Mesenchymal stem cell (in vitro differentiated cells and primary cell): Measurements from ENCODE around the gene DACT2.
"Not testable (repeated sequence)": the region's sequence is repeated elsewhere in the genome, so short reads cannot be mapped to it uniquely, and the experiment has no call there.

Experiments used
- DNase-seq: peaks from one replicate; pipeline ENCODE4 v3.0.0-alpha.2; 2013
- H2AFZ ChIP-seq: one replicate; pipeline ENCODE4 v1.6.1; 2013; ENCODE audit warnings: low read depth, mild to moderate bottlenecking, control low read depth, inconsistent platforms, low read length, moderate library complexity
- H2AK5ac ChIP-seq: 2 replicates; pipeline ENCODE4 v1.6.1; 2013; ENCODE audit warnings: low read length, moderate library complexity, mild to moderate bottlenecking, inconsistent platforms; ENCODE audit not compliant: severe bottlenecking
- H2BK120ac ChIP-seq: one replicate; pipeline ENCODE4 v1.6.1; 2013; ENCODE audit warnings: low read depth, mild to moderate bottlenecking, inconsistent platforms, low read length, moderate library complexity
- H2BK12ac ChIP-seq, 2 experiments: one replicate each; pipeline ENCODE4 v1.6.1; 2013; ENCODE audit warnings: inconsistent platforms in 2 of 2, low read length in 2 of 2, mild to moderate bottlenecking in 2 of 2, moderate library complexity in 2 of 2, control low read depth in 1 of 2
- H2BK15ac ChIP-seq: one replicate; pipeline ENCODE4 v1.6.1; 2013; ENCODE audit warnings: mild to moderate bottlenecking, low read depth, inconsistent platforms; ENCODE audit not compliant: poor library complexity, severe bottlenecking
- H2BK5ac ChIP-seq: 2 replicates; pipeline ENCODE4 v1.6.1; 2013; ENCODE audit warnings: low read depth, mild to moderate bottlenecking, low read length, control low read depth, inconsistent platforms; ENCODE audit not compliant: poor library complexity, severe bottlenecking
- H3K14ac ChIP-seq, 2 experiments: one replicate each; pipeline ENCODE4 v1.6.1; 2013; ENCODE audit warnings: inconsistent platforms in 2 of 2, low read length in 2 of 2, control low read depth in 1 of 2, mild to moderate bottlenecking in 1 of 2, moderate library complexity in 1 of 2
- H3K18ac ChIP-seq, 2 experiments: one replicate each; pipeline ENCODE4 v1.6.1; 2013; ENCODE audit warnings: inconsistent platforms in 2 of 2, low read length in 2 of 2, control low read depth in 1 of 2, low read depth in 1 of 2, mild to moderate bottlenecking in 1 of 2
- H3K23ac ChIP-seq, 2 experiments: one replicate each; pipeline ENCODE4 v1.6.1; 2013; ENCODE audit warnings: inconsistent platforms in 2 of 2, low read length in 2 of 2, mild to moderate bottlenecking in 2 of 2, moderate library complexity in 2 of 2, control low read depth in 1 of 2
- H3K27ac ChIP-seq: 2 replicates; pipeline ENCODE4 v1.5.1; 2013; ENCODE audit warnings: mild to moderate bottlenecking, moderate library complexity, low read length, control low read depth, inconsistent platforms; ENCODE audit not compliant: poor library complexity, severe bottlenecking
- H3K27me3 ChIP-seq, 2 experiments: 2 replicates each; pipeline versions ENCODE4 v1.6.1 to v1.7.0; 2013; ENCODE audit warnings: low read length in 2 of 2, mild to moderate bottlenecking in 2 of 2, moderate library complexity in 2 of 2, control low read depth in 1 of 2, inconsistent platforms in 1 of 2; ENCODE audit not compliant: control insufficient read depth in 1 of 2, insufficient read depth in 1 of 2
- H3K36me3 ChIP-seq, 2 experiments: 2 replicates each; pipeline versions ENCODE4 v1.6.1 to v1.7.0; 2013; ENCODE audit warnings: low read length in 2 of 2, control low read depth in 1 of 2, inconsistent platforms in 1 of 2, low read depth in 1 of 2, mild to moderate bottlenecking in 1 of 2; ENCODE audit not compliant: insufficient read depth in 2 of 2, control insufficient read depth in 1 of 2
- H3K4ac ChIP-seq, 2 experiments: one replicate each; pipeline ENCODE4 v1.6.1; 2013; ENCODE audit warnings: inconsistent platforms in 2 of 2, low read length in 2 of 2, mild to moderate bottlenecking in 2 of 2, moderate library complexity in 2 of 2, control low read depth in 1 of 2, low read depth in 1 of 2
- H3K4me1 ChIP-seq: 2 replicates; pipeline ENCODE4 v1.6.1; 2013; ENCODE audit warnings: low read depth, low read length, control low read depth; ENCODE audit not compliant: control insufficient read depth, insufficient read depth
- H3K4me2 ChIP-seq: 2 replicates; pipeline ENCODE4 v1.6.1; 2013; ENCODE audit warnings: low read length, mild to moderate bottlenecking, inconsistent platforms; ENCODE audit not compliant: poor library complexity, severe bottlenecking
- H3K4me3 ChIP-seq, 2 experiments: 2 replicates each; pipeline versions ENCODE4 v1.5.1 to v1.7.0; 2013; ENCODE audit warnings: low read length in 2 of 2, mild to moderate bottlenecking in 2 of 2, control low read depth in 1 of 2, low read depth in 1 of 2; ENCODE audit not compliant: insufficient read depth in 1 of 2
- H3K79me1 ChIP-seq: replicated peaks from 2 replicates; pipeline ENCODE4 v1.6.1; 2013; ENCODE audit warnings: mild to moderate bottlenecking, control low read depth, low read length, inconsistent platforms; ENCODE audit not compliant: poor library complexity, severe bottlenecking
- H3K9ac ChIP-seq: 2 replicates; pipeline ENCODE4 v1.7.0; 2013; ENCODE audit warnings: mild to moderate bottlenecking, low read length, moderate library complexity
- H3K9me3 ChIP-seq: 2 replicates; pipeline ENCODE4 v1.7.0; 2013; ENCODE audit warnings: mild to moderate bottlenecking, low read length; ENCODE audit not compliant: control insufficient read depth
- H4K8ac ChIP-seq: one replicate; pipeline ENCODE4 v1.6.1; 2013; ENCODE audit warnings: inconsistent platforms, mild to moderate bottlenecking, low read length, moderate library complexity
- H4K91ac ChIP-seq: one replicate; pipeline ENCODE4 v1.6.1; 2013; ENCODE audit warnings: mild to moderate bottlenecking, low read length, inconsistent platforms
- WGBS: methylation state at CpG from one replicate; pipeline ENCODE4 v1.1.7; 2013; ENCODE audit warnings: mixed read lengths; 5-methylcytosine and 5-hydroxymethylcytosine counted together

DACT2 gene

GRCh38 chr6:168268755-168269154 is 50.8 kb downstream of the DACT2 start:
- Histone ChIP-seq H4K91ac (no peak overlapping the region), H3K18ac (no peak overlapping the region), H2AFZ (no peak overlapping the region), H3K4me3 (no peak overlapping the region), H4K8ac (no peak overlapping the region), H3K23ac (no peak overlapping the region), H3K9me3 (no peaks in the 10 kb centered on the region), H2BK15ac (no peak overlapping the region), H3K4me1 (peaks cover 5% of the 10 kb centered on the region), H3K14ac (no peak overlapping the region), H3K27ac (no peak overlapping the region), H2BK12ac (no peak overlapping the region), H3K79me1 (no peaks in the 10 kb centered on the region), H3K36me3 (no peaks in the 10 kb centered on the region), H3K4ac (no peak overlapping the region), H3K9ac (no peak overlapping the region), H3K27me3 (peaks cover 41 to 49% of the 10 kb centered on the region in 2 experiments), H2BK5ac (no peak overlapping the region), H2AK5ac (no peak overlapping the region), H2BK120ac (no peak overlapping the region), H3K4me2 (no peak overlapping the region)
- DNase-seq, result no peak
- 63% methylated on average over 1 of the region's 1 CpG for WGBS

GRCh38 chr6:168267779-168268178 is 51.8 kb downstream of the DACT2 start:
- H2BK120ac ChIP-seq, H3K79me1 ChIP-seq, H3K4me1 ChIP-seq, H4K8ac ChIP-seq, H2AK5ac ChIP-seq, H3K14ac ChIP-seq, H3K23ac ChIP-seq, H3K9me3 ChIP-seq, H2AFZ ChIP-seq, H3K9ac ChIP-seq, DNase-seq, H3K36me3 ChIP-seq, H3K4me2 ChIP-seq, H2BK5ac ChIP-seq, H2BK12ac ChIP-seq, H2BK15ac ChIP-seq, H3K18ac ChIP-seq, H3K4ac ChIP-seq, H3K4me3 ChIP-seq, H3K27ac ChIP-seq, H4K91ac ChIP-seq: not testable (repeated sequence)
- WGBS, result 100% methylated on average over 2 of the region's 3 CpGs
- H3K27me3 ChIP-seq, result peaks cover 39 to 41% of the 10 kb centered on the region in 2 experiments

GRCh38 chr6:168265827-168266815 is 53.5 kb downstream of the DACT2 start:
- H3K4me3 ChIP-seq, result no peak overlapping the region

GRCh38 chr6:168265394-168265793 is 54.2 kb downstream of the DACT2 start:
- Histone ChIP-seq H3K36me3 (no peaks in the 10 kb centered on the region), H3K4ac (no peak overlapping the region), H3K27ac (no peak overlapping the region), H2BK15ac (no peak overlapping the region), H3K4me3 (no peak overlapping the region), H3K18ac (no peak overlapping the region), H3K27me3 (peaks cover 30 to 35% of the 10 kb centered on the region in 2 experiments), H3K4me2 (no peak overlapping the region), H2BK5ac (no peak overlapping the region), H3K9me3 (no peaks in the 10 kb centered on the region), H2BK120ac (no peak overlapping the region), H4K91ac (no peak overlapping the region), H2BK12ac (no peak overlapping the region), H3K79me1 (no peaks in the 10 kb centered on the region), H3K4me1 (peaks cover 8% of the 10 kb centered on the region), H4K8ac (no peak overlapping the region), H2AFZ (no peak overlapping the region), H2AK5ac (no peak overlapping the region), H3K9ac (no peak overlapping the region), H3K14ac (no peak overlapping the region), H3K23ac (no peak overlapping the region)
- 84% methylated on average over 14 of the region's 15 CpGs for WGBS
- no peak for DNase-seq

More at GRCh38 chr6:168265827-168266815, 53.5 kb downstream of the DACT2 start:
- H3K14ac ChIP-seq, result no peak overlapping the region
- WGBS, result 86% methylated on average over 12 of the region's 15 CpGs
- no peaks in the 10 kb centered on the region for H3K36me3 ChIP-seq
- peaks cover 30 to 41% of the 10 kb centered on the region in 2 experiments for H3K27me3 ChIP-seq
- H2BK5ac ChIP-seq, result no peak overlapping the region
- H2BK12ac ChIP-seq, result no peak overlapping the region
- no peaks in the 10 kb centered on the region for H3K9me3 ChIP-seq
- no peak overlapping the region for H4K8ac ChIP-seq
- H4K91ac ChIP-seq, result no peak overlapping the region
- no peak overlapping the region for H3K18ac ChIP-seq
- no peak overlapping the region for H2AK5ac ChIP-seq
- H2BK120ac ChIP-seq, result no peak overlapping the region
- no peak overlapping the region for H3K4me2 ChIP-seq
- H2BK15ac ChIP-seq, result no peak overlapping the region
- H3K23ac ChIP-seq, result no peak overlapping the region
- no peaks in the 10 kb centered on the region for H3K79me1 ChIP-seq
- no peak overlapping the region for H3K9ac ChIP-seq
- H3K4ac ChIP-seq, result no peak overlapping the region
- no peak overlapping the region for H2AFZ ChIP-seq
- DNase-seq, result no peak
- H3K27ac ChIP-seq, result no peak overlapping the region
- H3K4me1 ChIP-seq, result peaks cover 8% of the 10 kb centered on the region
